HG03095 (cell line): ENCODE results near the gene MEAF6.

ENCODE experiments used
- ATAC-seq: cut with Tn5 transposase; IDR thresholded peaks from one replicate; pipeline ENCODE4 v1.9.1; 2021; ENCODE audit warnings: moderate library complexity; ENCODE audit not compliant: unreplicated experiment

The MEAF6 gene

DNA sequence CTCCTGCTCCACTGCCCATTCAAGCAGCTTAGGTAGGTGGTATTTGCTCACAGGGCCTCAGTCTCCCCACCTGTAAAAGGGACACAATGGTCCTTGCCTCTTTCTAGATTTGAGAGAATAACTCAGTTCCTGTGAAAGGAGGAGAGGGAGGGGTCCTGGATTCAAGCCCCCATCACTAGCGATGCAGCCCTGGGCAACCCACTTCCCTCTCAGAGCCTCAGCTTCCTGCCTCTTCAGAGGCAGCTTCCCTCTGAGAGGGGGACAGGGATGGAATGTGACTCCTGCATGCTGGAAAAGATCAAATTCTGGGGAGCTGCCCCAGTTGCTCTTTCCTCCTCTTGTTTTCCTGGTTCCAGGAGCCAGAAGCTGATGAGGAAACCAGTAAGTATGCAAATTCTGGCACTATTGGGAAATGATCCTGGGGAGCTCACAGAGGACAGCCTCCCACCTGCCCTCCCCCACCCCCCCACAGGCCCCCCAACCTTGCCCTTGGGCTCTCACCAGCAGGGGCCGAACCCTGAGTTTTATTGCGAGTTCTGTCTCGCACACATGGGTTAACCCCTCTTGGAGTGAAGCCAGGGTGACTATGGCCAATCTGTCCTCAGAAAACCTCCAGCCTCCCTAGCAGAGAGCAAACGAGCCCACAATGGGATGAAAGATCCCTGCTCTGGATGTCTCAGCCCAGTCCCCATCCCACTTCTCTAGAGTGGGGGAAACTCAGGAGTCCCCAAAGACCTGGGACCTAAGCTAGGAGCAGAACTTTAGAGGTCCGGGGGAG lies 28.5 kb downstream of the MEAF6 start:
- ATAC-seq: no peak

GRCh38 chr1:37484325-37485051 lies 30.1 kb downstream of the MEAF6 start:
- no peak for ATAC-seq

DNA sequence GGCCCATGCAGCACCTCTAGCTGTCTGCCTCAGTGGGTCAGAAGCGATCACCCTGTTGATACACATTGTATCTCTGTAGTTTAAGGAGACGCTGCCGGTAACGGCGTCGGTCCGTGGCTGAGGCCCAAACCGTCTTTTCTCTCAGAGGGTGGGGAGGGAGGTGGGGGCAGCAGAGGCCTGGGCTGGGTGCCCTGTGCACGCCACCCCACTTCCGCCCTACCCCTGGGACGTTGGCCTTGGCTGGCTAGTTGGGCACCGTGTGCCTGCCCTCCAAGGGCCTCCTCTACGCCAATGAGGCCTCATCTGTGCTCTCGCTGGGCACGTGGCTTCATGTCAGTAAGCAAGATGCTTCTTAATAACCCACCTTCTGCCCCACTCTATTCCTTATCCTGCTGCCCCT lies 30.8 kb downstream of the MEAF6 start:
- ATAC-seq: no peak

- no peak for ATAC-seq
Observed at GRCh38 chr1:37482796-37483744, 31.5 kb downstream of the MEAF6 start.

DNA sequence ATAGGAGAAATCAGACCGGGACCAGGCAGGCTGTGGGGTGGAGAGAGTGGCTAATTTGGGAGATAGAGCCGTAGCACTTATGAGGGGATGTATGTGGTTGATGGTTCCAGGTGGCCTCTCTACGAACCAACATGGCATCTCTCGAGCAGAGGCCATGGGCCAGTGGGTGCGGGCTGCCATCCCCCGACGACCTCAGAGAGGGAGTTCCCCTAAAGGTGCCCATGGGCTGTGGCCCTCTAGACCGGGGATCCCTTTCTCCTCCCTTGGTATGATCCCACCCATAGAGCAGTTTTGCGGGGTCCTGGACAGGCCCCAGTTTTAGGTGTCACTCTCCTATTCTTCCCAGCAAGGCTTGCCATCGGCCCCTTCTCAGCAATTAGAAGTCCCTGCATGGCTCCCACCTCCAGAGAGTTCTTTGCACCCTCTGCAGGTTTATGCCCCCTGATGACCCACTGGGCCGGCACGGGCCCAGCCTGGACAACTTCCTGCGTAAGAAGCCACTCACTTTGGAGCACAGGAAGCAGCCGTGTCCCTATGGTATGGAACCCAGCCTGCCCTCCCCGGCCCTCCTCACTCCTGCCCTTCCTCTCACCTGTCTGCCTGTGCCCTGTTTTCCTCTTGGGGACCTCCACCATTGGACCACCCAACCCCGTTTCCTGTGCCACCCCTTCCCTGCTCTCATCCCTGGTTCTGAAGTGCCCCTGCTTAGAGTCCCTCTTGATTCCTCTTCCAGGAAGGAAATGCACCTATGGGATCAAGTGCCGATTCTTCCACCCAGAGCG lies 32.4 kb downstream of the MEAF6 start:
- no peak for ATAC-seq

DNA sequence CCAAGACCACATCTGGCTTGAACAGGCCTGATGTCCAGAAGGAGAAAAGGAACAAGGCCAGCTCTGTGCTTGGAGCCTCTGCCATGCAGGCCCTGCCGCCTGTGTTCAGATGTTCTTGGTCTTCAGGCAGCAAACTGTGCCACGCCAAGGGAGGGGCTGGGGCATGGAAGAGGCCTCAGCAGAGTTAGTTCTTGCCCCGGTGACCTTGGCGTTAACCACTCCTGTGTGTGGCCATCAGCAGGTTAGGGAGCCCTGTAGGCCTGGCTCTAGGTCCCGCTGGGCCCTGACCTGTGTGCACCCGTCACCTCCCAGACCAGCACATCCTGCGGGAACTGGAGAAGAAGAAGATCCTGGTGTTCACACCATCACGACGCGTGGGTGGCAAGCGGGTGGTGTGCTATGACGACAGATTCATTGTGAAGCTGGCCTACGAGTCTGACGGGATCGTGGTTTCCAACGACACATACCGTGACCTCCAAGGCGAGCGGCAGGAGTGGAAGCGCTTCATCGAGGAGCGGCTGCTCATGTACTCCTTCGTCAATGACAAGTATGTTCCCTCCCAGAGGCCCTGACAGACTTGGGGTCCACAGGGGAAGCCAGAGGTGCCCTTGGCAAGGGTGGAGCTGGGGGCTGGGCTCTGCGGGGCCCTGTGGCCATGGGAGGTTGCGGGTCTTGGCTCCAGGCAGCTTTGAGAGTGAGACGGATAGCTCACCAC lies 33.1 kb downstream of the MEAF6 start:
- no peak for ATAC-seq

DNA sequence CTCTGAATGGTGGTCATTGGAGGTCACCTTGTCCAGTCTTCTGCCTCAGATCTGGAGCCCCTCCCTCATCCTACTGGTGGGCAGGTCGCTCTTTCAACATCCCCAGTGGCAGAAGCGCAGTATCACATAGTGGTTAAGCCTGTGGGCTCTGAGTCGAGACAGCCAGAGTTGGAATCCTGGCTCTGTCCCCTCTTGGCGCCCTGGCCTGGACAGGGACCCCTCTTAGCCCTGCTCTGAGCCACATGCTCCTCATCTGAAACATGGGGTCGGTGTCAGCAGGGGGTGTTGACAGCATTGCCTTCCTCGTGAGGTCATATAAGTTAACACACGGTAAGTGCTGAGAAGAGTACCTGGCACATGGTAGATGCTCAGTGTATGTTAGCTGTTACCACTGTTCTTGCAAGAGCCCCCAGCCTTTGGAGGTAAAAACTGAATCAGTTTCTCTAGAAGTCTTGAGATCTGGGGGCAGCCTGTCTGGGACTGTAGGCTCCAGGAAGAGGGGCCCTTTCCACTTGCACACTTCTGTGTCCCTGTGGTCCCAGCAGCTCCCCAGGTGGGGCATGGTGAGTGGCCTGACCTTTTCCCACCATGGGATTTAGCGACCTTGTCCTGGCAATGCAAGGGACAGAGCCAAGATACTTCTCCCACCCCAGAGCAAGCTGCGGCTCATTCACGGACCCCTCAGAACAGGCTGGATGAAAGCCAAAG lies 33.8 kb downstream of the MEAF6 start:
- ATAC-seq: no peak

GRCh38 chr1:37480125-37480466 lies 34.5 kb downstream of the MEAF6 start:
- ATAC-seq: no peak

DNA sequence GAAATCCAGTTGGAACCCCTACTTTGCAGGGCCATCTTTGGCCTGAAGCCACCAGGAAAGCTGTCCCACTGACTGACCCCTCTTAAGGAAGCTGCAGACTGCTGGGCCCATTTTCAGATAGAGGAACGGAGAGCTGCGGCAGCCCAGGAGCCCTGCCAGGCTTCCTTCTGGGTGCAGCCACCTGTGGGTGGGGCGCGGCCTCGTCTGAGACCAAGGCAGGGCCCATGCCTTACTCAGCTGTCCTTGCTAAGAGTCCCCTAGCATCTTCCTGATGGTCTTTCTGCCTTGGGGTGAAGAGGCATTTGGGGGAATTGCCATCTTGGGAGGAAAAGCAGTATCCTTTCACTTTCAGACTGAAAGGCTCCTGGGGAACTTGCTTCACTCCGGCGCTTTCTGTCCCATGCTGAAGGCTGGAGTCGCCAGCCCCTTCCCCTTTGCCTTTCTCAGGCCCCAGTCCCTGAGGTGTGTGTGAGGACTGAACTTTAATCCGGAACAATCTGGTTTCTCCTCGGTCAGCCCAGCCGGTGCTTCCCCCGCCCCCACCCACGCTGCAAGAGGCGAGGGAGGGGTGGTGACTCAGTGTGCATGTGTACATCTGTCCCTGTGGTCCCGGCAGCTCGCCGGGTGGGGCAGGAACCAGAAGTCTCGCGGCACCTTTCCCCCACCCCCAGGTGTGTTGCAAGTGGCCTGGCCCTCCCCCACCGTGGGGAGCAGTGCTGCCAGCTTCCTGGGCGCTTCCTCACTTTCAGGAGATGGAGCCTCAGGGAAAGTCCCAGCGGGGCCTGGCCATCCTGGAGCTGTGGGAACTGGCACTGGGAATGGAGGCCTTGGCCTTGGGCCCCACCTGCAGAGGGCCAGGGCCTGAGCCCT lies 35.1 kb downstream of the MEAF6 start:
- peak; percentile 32 for ATAC-seq

DNA sequence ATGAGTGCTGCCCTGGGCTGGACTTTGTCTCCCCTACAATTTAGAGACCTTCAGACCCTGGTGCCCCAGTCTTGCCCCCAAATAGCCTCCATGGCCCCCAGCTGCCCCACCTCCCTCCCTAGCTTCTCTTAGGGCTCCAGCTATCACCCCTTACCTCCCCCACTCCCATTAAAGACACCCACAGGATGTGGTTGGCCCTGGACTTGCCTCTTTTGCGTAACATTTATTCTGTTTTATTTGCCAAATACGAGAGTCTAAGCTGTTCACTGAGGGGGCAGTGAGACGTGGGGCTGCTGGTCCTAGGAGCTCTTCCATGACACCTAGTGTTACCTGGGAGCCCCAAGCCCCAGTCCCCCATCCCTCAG lies 35.7 kb downstream of the MEAF6 start:
- no peak for ATAC-seq

- no peak for ATAC-seq
Observed at GRCh38 chr1:37478451-37478881, 36.1 kb downstream of the MEAF6 start.

DNA sequence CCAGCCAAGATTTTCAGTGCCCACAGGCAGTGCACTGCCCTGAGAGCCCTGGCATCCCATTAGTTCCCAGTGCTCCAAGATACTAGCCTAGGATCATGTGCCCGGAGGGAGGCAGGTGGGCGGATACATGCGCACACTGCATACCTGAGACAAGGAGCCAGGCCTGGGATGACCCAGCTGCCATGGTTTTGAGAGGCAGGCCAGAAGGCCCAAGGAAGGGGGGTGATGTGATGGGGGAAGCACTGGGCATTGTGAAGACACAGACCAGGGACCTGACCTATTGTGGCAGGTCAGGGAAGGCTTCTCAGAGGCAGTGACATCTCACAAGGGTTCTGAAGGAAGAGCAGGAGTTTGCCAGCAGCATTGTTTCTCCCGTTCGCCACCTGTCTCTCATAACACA lies 36.6 kb downstream of the MEAF6 start:
- no peak for ATAC-seq

DNA sequence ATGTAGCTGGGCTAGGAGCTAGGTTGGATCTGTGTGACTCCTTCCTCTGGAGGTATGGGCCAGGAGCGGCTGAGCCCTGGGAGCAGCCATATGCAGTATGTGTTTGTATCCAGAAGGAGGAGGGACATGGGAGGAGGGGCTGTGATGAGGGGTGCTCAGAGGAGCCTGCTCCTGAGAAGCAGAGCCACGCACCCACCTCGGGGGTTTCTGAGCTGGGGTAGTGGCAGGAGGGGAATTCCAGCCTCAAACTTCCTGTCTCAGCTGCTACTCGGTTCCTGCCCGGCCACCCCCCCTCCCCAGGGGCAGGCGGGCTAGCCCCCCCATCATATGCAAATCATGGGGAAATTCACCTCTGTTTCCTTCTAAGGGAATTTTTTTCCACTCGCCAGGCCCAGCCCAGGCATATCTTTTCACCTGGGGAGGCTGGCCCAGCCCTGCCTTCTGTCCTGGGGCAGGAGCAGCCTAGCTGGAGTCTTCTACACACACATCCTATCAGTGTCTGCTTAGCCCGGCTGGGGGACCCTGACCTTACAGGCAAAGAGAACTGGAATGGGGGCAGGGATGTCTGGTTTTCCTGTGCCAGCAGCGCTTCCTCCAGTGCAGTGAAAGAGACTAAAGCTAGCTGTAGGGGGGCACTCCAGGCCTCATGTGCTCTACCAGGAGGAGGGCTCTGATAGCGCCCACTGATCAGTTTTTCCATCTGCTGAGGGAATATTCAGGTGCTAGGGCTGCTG lies 37.2 kb downstream of the MEAF6 start:
- ATAC-seq: peak; percentile 33

DNA sequence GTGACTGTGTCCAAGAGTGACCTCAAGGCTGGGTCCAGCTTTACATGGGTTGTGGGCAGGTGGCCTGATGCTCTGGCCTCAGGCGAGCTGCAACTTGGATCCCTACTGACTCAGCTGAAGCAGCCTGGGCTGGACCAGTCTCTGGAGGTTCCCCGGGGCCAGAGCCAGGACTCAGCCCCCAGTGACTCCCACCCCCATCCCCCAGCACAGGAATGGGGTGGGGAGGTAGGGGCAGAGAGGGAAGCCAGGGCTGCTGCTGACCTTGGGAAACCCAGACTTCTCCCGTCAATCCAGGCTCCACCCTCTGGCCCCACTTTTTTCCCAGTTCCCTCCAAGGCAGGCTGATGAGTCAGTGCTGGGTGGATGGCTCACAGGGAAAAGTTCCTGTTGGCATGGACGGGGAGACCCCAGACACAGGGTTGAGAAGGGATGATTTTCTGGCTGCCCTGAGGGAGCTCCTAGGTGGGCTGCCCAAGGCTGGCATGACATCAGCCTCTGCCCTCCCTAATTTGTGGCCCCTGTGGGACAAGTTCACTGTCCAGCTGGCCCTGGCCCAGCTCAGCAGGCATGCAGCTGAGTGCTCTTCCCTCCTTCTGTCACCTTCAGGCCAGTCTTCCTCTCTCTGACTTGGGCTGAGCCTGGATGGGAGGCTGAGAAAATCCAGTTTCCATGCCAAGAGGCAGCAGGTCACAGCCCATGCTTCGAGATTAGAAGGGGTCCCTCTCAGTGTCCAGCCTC lies 37.9 kb downstream of the MEAF6 start:
- ATAC-seq: peak; percentile 0

- no peak for ATAC-seq
Observed at GRCh38 chr1:37476087-37476452, 38.5 kb downstream of the MEAF6 start.

GRCh38 chr1:37475380-37476086 lies 39.0 kb downstream of the MEAF6 start:
- no peak for ATAC-seq
